Neural cell (in vitro differentiated cells): ENCODE data around the gene PLD6. TPM values are rescaled to one million over a fixed set of nuclear protein-coding genes. Genes with fewer than 3 reads are reported as not detected.

Experiments
- H2AFZ ChIP-seq: fragments of 200-600, 300-800 bp; sonication (generic), shearing (Covaris generic); 2 replicates; pipeline ENCODE4 v1.6.0; 2014; ENCODE audit warnings: low read depth, mild to moderate bottlenecking, antibody characterized with exemption, low read length, moderate library complexity
- H3F3A ChIP-seq: fragments of 200-600 bp; shearing (Covaris generic); 2 replicates; pipeline ENCODE4 v1.6.1; 2016; ENCODE audit warnings: mild to moderate bottlenecking, moderate library complexity, mixed read lengths, antibody characterized with exemption, low read length; ENCODE audit not compliant: insufficient read depth, poor library complexity, severe bottlenecking
- H3K27ac ChIP-seq: fragments of 200-600, 300-800 bp; sonication (generic), shearing (Covaris generic); 2 replicates; pipeline ENCODE4 v1.5.1; 2014; ENCODE audit warnings: mild to moderate bottlenecking, low read length, moderate library complexity
- H3K27me3 ChIP-seq: fragments of 300-800, 200-600 bp; sonication (generic), shearing (Covaris generic); 2 replicates; pipeline ENCODE4 v1.6.0; 2014; ENCODE audit warnings: mild to moderate bottlenecking, low read depth, low read length, moderate library complexity; ENCODE audit not compliant: insufficient read depth
- H3K36me3 ChIP-seq: fragments of 300-800, 200-600 bp; sonication (generic), shearing (Covaris generic); 2 replicates; pipeline ENCODE4 v1.5.1; 2014; ENCODE audit warnings: mild to moderate bottlenecking, antibody characterized with exemption, low read length, moderate library complexity; ENCODE audit not compliant: insufficient read depth
- H3K4me2 ChIP-seq: fragments of 300-800, 200-600 bp; sonication (generic), shearing (Covaris generic); 2 replicates; pipeline ENCODE4 v1.6.0; 2014; ENCODE audit warnings: mild to moderate bottlenecking, low read length
- H3K4me3 ChIP-seq: fragments of 300-800, 200-600 bp; sonication (generic), shearing (Covaris generic); 2 replicates; pipeline ENCODE4 v1.5.1; 2014; ENCODE audit warnings: mild to moderate bottlenecking, low read length, moderate library complexity
- H3K79me2 ChIP-seq: fragments of 200-600 bp; shearing (Covaris generic); replicated peaks from 2 replicates; pipeline ENCODE4 v1.6.0; 2014; ENCODE audit warnings: mild to moderate bottlenecking, low read length, moderate library complexity; ENCODE audit not compliant: insufficient read depth
- H3K9ac ChIP-seq: fragments of 300-800, 200-600 bp; sonication (generic), shearing (Covaris generic); 2 replicates; pipeline ENCODE4 v1.6.1; 2016; ENCODE audit warnings: mild to moderate bottlenecking, low read length, mixed read lengths
- H3K9me2 ChIP-seq: fragments of 200-600 bp; shearing (Covaris generic); 2 replicates; pipeline ENCODE4 v1.6.1; 2016; ENCODE audit warnings: mild to moderate bottlenecking, low read length, mixed read lengths; ENCODE audit not compliant: insufficient read depth
- H3K9me3 ChIP-seq: fragments of 200-600, 300-800 bp; sonication (generic), shearing (Covaris generic); 2 replicates; pipeline ENCODE4 v1.6.1; 2016; ENCODE audit warnings: mild to moderate bottlenecking, mixed run types, low read length, moderate library complexity, mixed read lengths
- H4K20me1 ChIP-seq: fragments of 200-600 bp; shearing (Covaris generic); 2 replicates; pipeline ENCODE4 v1.6.1; 2016; ENCODE audit warnings: mild to moderate bottlenecking, mixed run types; ENCODE audit not compliant: insufficient read depth
- CTCF ChIP-seq: fragments of 450-650 bp; IDR thresholded peaks from 2 replicates; pipeline ENCODE4 v1.5.1; 2014; ENCODE audit warnings: antibody characterized with exemption, mild to moderate bottlenecking, moderate library complexity; ENCODE audit not compliant: poor library complexity, severe bottlenecking
- EP300 ChIP-seq: fragments of 450-650 bp; conservative IDR thresholded peaks from 2 replicates; pipeline ENCODE4 v1.6.1; 2014; ENCODE audit warnings: antibody characterized with exemption, mild to moderate bottlenecking, moderate library complexity; ENCODE audit not compliant: poor library complexity, severe bottlenecking
- EZH2 ChIP-seq: fragments of 200-600, 300-800 bp; shearing (Covaris generic), sonication (generic); IDR thresholded peaks from 2 replicates; pipeline ENCODE4 v1.6.1; 2014; ENCODE audit warnings: antibody characterized with exemption, low read length, borderline replicate concordance, mild to moderate bottlenecking; ENCODE audit not compliant: insufficient read depth, poor library complexity, severe bottlenecking
- MXI1 ChIP-seq: fragments of 450-650 bp; conservative IDR thresholded peaks from 2 replicates; pipeline ENCODE4 v1.6.1; 2014; ENCODE audit warnings: antibody characterized with exemption, mild to moderate bottlenecking; ENCODE audit not compliant: poor library complexity, severe bottlenecking
- POLR2AphosphoS5 ChIP-seq: IDR thresholded peaks from 2 replicates; pipeline ENCODE4 v1.6.1; 2012
- RAD21 ChIP-seq: fragments of 450-650 bp; conservative IDR thresholded peaks from 2 replicates; pipeline ENCODE4 v1.6.1; 2014; ENCODE audit warnings: antibody characterized with exemption, mild to moderate bottlenecking, moderate library complexity
- REST ChIP-seq: IDR thresholded peaks from 2 replicates; pipeline ENCODE4 v1.6.1; 2012; ENCODE audit warnings: borderline replicate concordance
- SMC3 ChIP-seq: fragments of 450-650 bp; conservative IDR thresholded peaks from 2 replicates; pipeline ENCODE4 v1.6.1; 2014; ENCODE audit warnings: antibody characterized with exemption, mild to moderate bottlenecking, moderate library complexity; ENCODE audit not compliant: poor library complexity
- TAF1 ChIP-seq: IDR thresholded peaks from 2 replicates; pipeline ENCODE4 v1.6.1; 2012; ENCODE audit warnings: low read depth
- polyA plus RNA-seq: library from polyadenylated mRNA; depleted of rRNA; stranded (reverse); fragments of >200 nt; gene quantifications from 2 replicates; pipeline ENCODE4 v1.2.3, GENCODE V29; 2014

Gene PLD6
- polyA plus RNA-seq, 1 donor from 2014 or later: 2.0 TPM

GRCh38 chr17:17171186-17171585 lies 34.9 kb downstream of the PLD6 start:
- no peaks in the 10 kb centered on the region for H3K79me2 ChIP-seq
- H3K27ac ChIP-seq: no peak overlapping the region
- no peak overlapping the region for H3K9ac ChIP-seq
- H3K27me3 ChIP-seq: no peaks in the 10 kb centered on the region
- H3K4me2 ChIP-seq: no peak overlapping the region
- no peaks in the 10 kb centered on the region for H3K9me3 ChIP-seq
- no peak overlapping the region for H3K4me3 ChIP-seq
- no peaks in the 10 kb centered on the region for H3K36me3 ChIP-seq
- no peak overlapping the region for H2AFZ ChIP-seq
- H3K9me2 ChIP-seq: no peaks in the 10 kb centered on the region
- TF ChIP-seq POLR2AphosphoS5 (no peak), REST (no peak), TAF1 (no peak), EP300 (no peak), CTCF (no peak), RAD21 (no peak)
- H3F3A ChIP-seq: no peaks in the 10 kb centered on the region
- H4K20me1 ChIP-seq: no peaks in the 10 kb centered on the region

- no peaks in the 10 kb centered on the region for H3K79me2 ChIP-seq
- no peaks in the 10 kb centered on the region for H4K20me1 ChIP-seq
- no peaks in the 10 kb centered on the region for H3F3A ChIP-seq
- no peaks in the 10 kb centered on the region for H3K36me3 ChIP-seq
- no peak overlapping the region for H3K4me2 ChIP-seq
- H3K4me3 ChIP-seq: no peak overlapping the region
- no peak overlapping the region for H2AFZ ChIP-seq
- H3K9ac ChIP-seq: no peak overlapping the region
- H3K9me3 ChIP-seq: no peaks in the 10 kb centered on the region
- H3K27ac ChIP-seq: no peak overlapping the region
- no peak for TF ChIP-seq TAF1
- no peak for TF ChIP-seq EP300
- no peak for TF ChIP-seq MXI1
- H3K27me3 ChIP-seq: no peaks in the 10 kb centered on the region
- H3K9me2 ChIP-seq: no peaks in the 10 kb centered on the region
Measured at GRCh38 chr17:17170346-17170985, 35.7 kb downstream of the PLD6 start.

DNA sequence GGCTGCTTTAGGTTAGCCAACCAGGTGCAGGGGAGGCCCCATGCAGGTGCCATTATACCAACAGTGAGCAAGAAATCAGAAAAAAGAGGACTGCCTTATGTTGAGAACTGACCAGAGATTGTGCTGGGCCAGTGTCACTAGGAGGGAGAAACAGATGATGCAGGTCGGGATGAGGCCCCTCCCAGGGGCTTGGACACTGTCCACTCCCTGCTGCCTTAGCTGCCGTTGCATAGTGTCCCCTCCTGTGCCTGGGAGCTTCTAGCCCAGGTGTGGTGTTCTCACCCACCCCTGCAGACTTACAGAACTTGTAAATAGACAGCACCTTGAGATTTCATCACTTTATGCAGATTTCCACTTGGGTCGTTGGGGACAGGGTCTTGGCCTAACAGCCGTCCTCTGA lies 36.7 kb downstream of the PLD6 start:
- Histone ChIP-seq H3K79me2 (no peaks in the 10 kb centered on the region), H3K4me2 (no peak overlapping the region), H3K9me2 (no peaks in the 10 kb centered on the region), H3F3A (no peaks in the 10 kb centered on the region), H3K36me3 (no peaks in the 10 kb centered on the region), H3K9me3 (no peaks in the 10 kb centered on the region), H3K4me3 (no peak overlapping the region), H3K27ac (no peak overlapping the region), H4K20me1 (no peaks in the 10 kb centered on the region), H3K27me3 (no peaks in the 10 kb centered on the region), H2AFZ (no peak overlapping the region), H3K9ac (no peak overlapping the region)
- TF ChIP-seq TAF1 (no peak), EZH2 (no peak), SMC3 (no peak), EP300 (no peak), RAD21 (no peak), POLR2AphosphoS5 (no peak), CTCF (no peak), REST (no peak), MXI1 (no peak)
